GM23338 (cell line): ENCODE results near the gene PRSS50. TPM values are rescaled to one million over a fixed set of nuclear protein-coding genes. Genes with fewer than 3 reads are reported as not detected.

Experiments used
- ATAC-seq: fragments of 200-7000 bp; cut with Tn5 transposase; 3 replicates; pipeline ENCODE4 v1.9.1; 2020
- DNase-seq: peaks from one replicate; pipeline ENCODE4 v3.0.0-alpha.2; 2015; ENCODE audit warnings: low spot score
- H2AFZ ChIP-seq: fragments of 200-600 bp; sonication (generic); 2 replicates; pipeline ENCODE4 v1.8.0; 2016; ENCODE audit warnings: antibody characterized with exemption, mild to moderate bottlenecking, moderate library complexity
- H3F3A ChIP-seq: fragments of 200-600 bp; sonication (generic); replicated peaks from 2 replicates; pipeline ENCODE4 v1.8.0; 2017; ENCODE audit warnings: antibody characterized with exemption, mixed run types, low read depth
- H3K27ac ChIP-seq: fragments of 200-600 bp; sonication (generic); 2 replicates; pipeline ENCODE4 v1.6.1; 2016; ENCODE audit warnings: low read depth
- H3K27me3 ChIP-seq: fragments of 200-600 bp; sonication (generic); 2 replicates; pipeline ENCODE4 v1.8.0; 2016; ENCODE audit warnings: mild to moderate bottlenecking, mixed run types, moderate library complexity; ENCODE audit not compliant: insufficient read depth
- H3K36me3 ChIP-seq: fragments of 200-600 bp; sonication (generic); 2 replicates; pipeline ENCODE4 v1.8.0; 2016; ENCODE audit warnings: mild to moderate bottlenecking; ENCODE audit not compliant: insufficient read depth
- H3K4me1 ChIP-seq: fragments of 200-600 bp; sonication (generic); 2 replicates; pipeline ENCODE4 v1.8.0; 2016; ENCODE audit warnings: mild to moderate bottlenecking, moderate library complexity; ENCODE audit not compliant: insufficient read depth
- H3K4me2 ChIP-seq: fragments of 200-600 bp; sonication (generic); 2 replicates; pipeline ENCODE4 v1.7.1; 2017; ENCODE audit warnings: mixed run types
- H3K4me3 ChIP-seq: fragments of 200-600 bp; sonication (generic); 2 replicates; pipeline ENCODE4 v1.6.1; 2016; ENCODE audit warnings: mixed run types
- H3K79me2 ChIP-seq: fragments of 200-600 bp; sonication (generic); replicated peaks from 2 replicates; pipeline ENCODE4 v1.8.0; 2017; ENCODE audit warnings: mild to moderate bottlenecking; ENCODE audit not compliant: insufficient read depth
- H3K9me2 ChIP-seq: fragments of 200-600 bp; sonication (generic); 2 replicates; pipeline ENCODE4 v1.8.0; 2017; ENCODE audit not compliant: insufficient read depth
- H4K20me1 ChIP-seq: fragments of 200-600 bp; sonication (generic); replicated peaks from 2 replicates; pipeline ENCODE4 v1.8.0; 2017; ENCODE audit warnings: mild to moderate bottlenecking; ENCODE audit not compliant: insufficient read depth
- H3K27ac Mint-ChIP-seq: 2 replicates; pipeline ENCODE4 v1.8.0; 2020; ENCODE audit warnings: inconsistent platforms, mild to moderate bottlenecking, moderate library complexity, mixed read lengths
- H3K27me3 Mint-ChIP-seq: 3 replicates; pipeline ENCODE4 v1.8.0; 2022; ENCODE audit warnings: low read depth, mild to moderate bottlenecking, moderate library complexity, mixed read lengths, inconsistent platforms; ENCODE audit not compliant: insufficient read depth, poor library complexity
- H3K36me3 Mint-ChIP-seq: 3 replicates; pipeline ENCODE4 v1.8.0; 2021; ENCODE audit warnings: low read depth, mild to moderate bottlenecking, inconsistent platforms, moderate library complexity, mixed read lengths
- H3K4me1 Mint-ChIP-seq: 3 replicates; pipeline ENCODE4 v1.8.0; 2020; ENCODE audit warnings: mild to moderate bottlenecking, inconsistent platforms, mixed read lengths
- H3K4me3 Mint-ChIP-seq: 3 replicates; pipeline ENCODE4 v1.8.0; 2021; ENCODE audit warnings: moderate library complexity, mild to moderate bottlenecking, inconsistent platforms, mixed read lengths
- H3K9me3 Mint-ChIP-seq: 3 replicates; pipeline ENCODE4 v1.8.0; 2020; ENCODE audit warnings: moderate library complexity, mild to moderate bottlenecking, inconsistent platforms, mixed read lengths
- CREB1 ChIP-seq: fragments of 250-450 bp; sonication (Bioruptor Pico); IDR thresholded peaks from 2 replicates; pipeline ENCODE4 v1.5.0; 2020; ENCODE audit warnings: low read depth, mild to moderate bottlenecking, moderate library complexity
- CTCF ChIP-seq, 2 experiments: fragments of 200-600 bp in 1 of 2; sonication (generic) in 1 of 2; conservative IDR thresholded peaks; 2 replicates each; pipeline versions ENCODE4 v1.5.1 to v1.6.1; 2016 to 2017; ENCODE audit warnings: antibody characterized with exemption in 2 of 2, low read depth in 2 of 2, mild to moderate bottlenecking in 2 of 2, moderate library complexity in 1 of 2
- ETS1 ChIP-seq: IDR thresholded peaks from 2 replicates; pipeline ENCODE4 v1.6.1; 2016; ENCODE audit warnings: antibody characterized with exemption
- EZH2 ChIP-seq: fragments of 200-600 bp; sonication (generic); IDR thresholded peaks from one replicate; pipeline ENCODE4 v1.8.0; 2017; ENCODE audit warnings: antibody characterized with exemption, mild to moderate bottlenecking, low read depth; ENCODE audit not compliant: unreplicated experiment
- EZH2phosphoT487 ChIP-seq: fragments of 200-600 bp; sonication (generic); IDR thresholded peaks from one replicate; pipeline ENCODE4 v1.8.1; 2018; ENCODE audit warnings: antibody characterized with exemption; ENCODE audit not compliant: unreplicated experiment
- NANOG ChIP-seq: IDR thresholded peaks from 2 replicates; pipeline ENCODE4 v1.6.1; 2016; ENCODE audit warnings: antibody characterized with exemption, borderline replicate concordance
- POLR2AphosphoS5 ChIP-seq: IDR thresholded peaks from 2 replicates; pipeline ENCODE4 v1.6.1; 2016; ENCODE audit warnings: antibody characterized with exemption, low read depth
- REST ChIP-seq: IDR thresholded peaks from one replicate; pipeline ENCODE4 v1.6.1; 2018; ENCODE audit warnings: antibody characterized with exemption; ENCODE audit not compliant: unreplicated experiment
- ZNF331 ChIP-seq: fragments of 250-450 bp; sonication (Bioruptor Pico); IDR thresholded peaks from 2 replicates; pipeline ENCODE4 v1.5.0; 2020; ENCODE audit warnings: low read depth, mild to moderate bottlenecking, moderate library complexity
- polyA plus RNA-seq: library from polyadenylated mRNA; unstranded; fragments of >200 nt; fragmentation: Nextera tagmentation; extraction: Ambion mirVana; gene quantifications from 2 replicates; pipeline ENCODE4 v1.2.1, GENCODE V29; 2016
- total RNA-seq: library from RNA; depleted of rRNA; stranded (reverse); fragments of >200 nt; shearing (Covaris generic); gene quantifications from 2 replicates; pipeline ENCODE4 v1.2.3, GENCODE V29; 2014

The PRSS50 gene
- total and polyA plus RNA-seq, 2 experiments from 2014 or later, result 0.60 to 1.5 TPM

GRCh38 chr3:46746711-46747110, 29.0 kb upstream of the PRSS50 start:
- Mint-ChIP-seq H3K27ac (no peak overlapping the region), H3K9me3 (no peaks in the 10 kb centered on the region), H3K4me3 (no peak overlapping the region), H3K36me3 (no peaks in the 10 kb centered on the region), H3K27me3 (peaks cover 8% of the 10 kb centered on the region), H3K4me1 (peaks cover 8% of the 10 kb centered on the region)
- Histone ChIP-seq H3K27ac (no peak overlapping the region), H3F3A (no peaks in the 10 kb centered on the region), H2AFZ (no peak overlapping the region), H3K4me2 (no peak overlapping the region), H3K27me3 (no peaks in the 10 kb centered on the region), H3K4me1 (no peaks in the 10 kb centered on the region; the same call in 1 of the 2 replicates), H3K9me2 (no peaks in the 10 kb centered on the region), H3K36me3 (no peaks in the 10 kb centered on the region), H4K20me1 (no peaks in the 10 kb centered on the region), H3K4me3 (no peak overlapping the region), H3K79me2 (no peaks in the 10 kb centered on the region)
- no peak for TF ChIP-seq CREB1 (CRISPR knock-in tag)
- no peak for TF ChIP-seq ETS1
- no peak for TF ChIP-seq CTCF (conservative IDR thresholded peaks at IDR 0.05; ENCODE audit: low read depth in 2 of 2)
- TF ChIP-seq EZH2, result no peak
- no peak for TF ChIP-seq EZH2phosphoT487
- no peak for TF ChIP-seq POLR2AphosphoS5
- no peak for TF ChIP-seq ZNF331 (CRISPR knock-in tag)
- DNase-seq (no peak), ATAC-seq (no peak)

- Histone ChIP-seq H4K20me1 (no peaks in the 10 kb centered on the region), H3K9me2 (no peaks in the 10 kb centered on the region), H3K4me3 (no peak overlapping the region), H3F3A (no peaks in the 10 kb centered on the region), H3K27me3 (no peaks in the 10 kb centered on the region), H2AFZ (no peak overlapping the region), H3K79me2 (no peaks in the 10 kb centered on the region), H3K4me2 (no peak overlapping the region), H3K4me1 (no peaks in the 10 kb centered on the region), H3K27ac (no peak overlapping the region), H3K36me3 (no peaks in the 10 kb centered on the region)
- Mint-ChIP-seq H3K36me3 (no peaks in the 10 kb centered on the region), H3K27ac (no peak overlapping the region), H3K4me1 (peaks cover 4% of the 10 kb centered on the region), H3K9me3 (peaks cover 3% of the 10 kb centered on the region; the same call in 1 of the 3 replicates), H3K27me3 (peaks cover 5% of the 10 kb centered on the region), H3K4me3 (no peak overlapping the region)
- no peak for DNase-seq
- peak; percentile 86 for ATAC-seq
- TF ChIP-seq CTCF (conservative IDR thresholded peaks at IDR 0.05; ENCODE audit: low read depth in 2 of 2) (no peak), NANOG (no peak), REST (peak; percentile 70), EZH2phosphoT487 (no peak)
Measured at GRCh38 chr3:46742992-46743585, 25.4 kb upstream of the PRSS50 start.
